HepG2 (cell line): ENCODE results near the gene FAR1.

ENCODE experiments used
- BHLHE40 ChIP-seq: IDR thresholded peaks from 2 replicates; pipeline ENCODE4 v1.6.1; 2011; ENCODE audit warnings: low read length, improper control_type of control experiment
- DR1 ChIP-seq: sonication (generic); formaldehyde crosslinking; IDR thresholded peaks from 2 replicates; pipeline ENCODE4 v1.8.0; 2021; ENCODE audit warnings: mild to moderate bottlenecking, missing genetic modification reagents, inconsistent platforms
- EP300 ChIP-seq, 3 experiments: sonication (generic) in 1 of 3; formaldehyde crosslinking in 1 of 3; IDR thresholded peaks; 2 replicates each; pipeline versions ENCODE4 v1.5.1 to v1.6.1; 2011 to 2020; ENCODE audit warnings: low read depth in 2 of 3, low read length in 2 of 3, borderline replicate concordance in 1 of 3, improper control_type of control experiment in 1 of 3, mild to moderate bottlenecking in 1 of 3, missing genetic modification reagents in 1 of 3, moderate library complexity in 1 of 3
- NFIB ChIP-seq: sonication (generic); formaldehyde crosslinking; IDR thresholded peaks from 2 replicates; pipeline ENCODE4 v1.9.0; 2021; ENCODE audit warnings: missing genetic modification reagents, mild to moderate bottlenecking, borderline replicate concordance
- ZFX ChIP-seq: sonication (generic); formaldehyde crosslinking; IDR thresholded peaks from 2 replicates; pipeline ENCODE4 v1.4.0; 2020; ENCODE audit warnings: mild to moderate bottlenecking, low read depth, missing genetic modification reagents, moderate library complexity
- ZNF543 ChIP-seq: sonication (generic); formaldehyde crosslinking; IDR thresholded peaks from 2 replicates; pipeline ENCODE4 v1.4.0; 2020; ENCODE audit warnings: mild to moderate bottlenecking, missing genetic modification reagents
- ZNF552 ChIP-seq: sonication (generic); formaldehyde crosslinking; IDR thresholded peaks from 2 replicates; pipeline ENCODE4 v1.9.0; 2022; ENCODE audit warnings: missing genetic modification reagents, mild to moderate bottlenecking, borderline replicate concordance
- ZNF563 ChIP-seq: sonication (generic); formaldehyde crosslinking; IDR thresholded peaks from 2 replicates; pipeline ENCODE4 v1.8.0; 2022; ENCODE audit warnings: mild to moderate bottlenecking, moderate library complexity, missing genetic modification reagents
- ZNF75D ChIP-seq: sonication (generic); formaldehyde crosslinking; IDR thresholded peaks from 2 replicates; pipeline ENCODE4 v1.8.1; 2023; ENCODE audit warnings: missing genetic modification reagents, mild to moderate bottlenecking, borderline replicate concordance
- ZNF768 ChIP-seq: sonication (generic); formaldehyde crosslinking; IDR thresholded peaks from 2 replicates; pipeline ENCODE4 v1.4.0; 2020; ENCODE audit warnings: missing genetic modification reagents
- ZNF792 ChIP-seq: IDR thresholded peaks from 2 replicates; pipeline ENCODE4 v1.6.1; 2016
- ZSCAN12 ChIP-seq: sonication (generic); formaldehyde crosslinking; IDR thresholded peaks from 2 replicates; pipeline ENCODE4 v1.9.0; 2021; ENCODE audit warnings: mild to moderate bottlenecking, missing genetic modification reagents
- TF ChIP-seq, protein P1 (sequence below): sonication (generic); formaldehyde crosslinking; IDR thresholded peaks from 2 replicates; pipeline ENCODE4 v1.5.0; 2020; ENCODE audit warnings: mild to moderate bottlenecking, missing genetic modification reagents, moderate library complexity

DNA sequence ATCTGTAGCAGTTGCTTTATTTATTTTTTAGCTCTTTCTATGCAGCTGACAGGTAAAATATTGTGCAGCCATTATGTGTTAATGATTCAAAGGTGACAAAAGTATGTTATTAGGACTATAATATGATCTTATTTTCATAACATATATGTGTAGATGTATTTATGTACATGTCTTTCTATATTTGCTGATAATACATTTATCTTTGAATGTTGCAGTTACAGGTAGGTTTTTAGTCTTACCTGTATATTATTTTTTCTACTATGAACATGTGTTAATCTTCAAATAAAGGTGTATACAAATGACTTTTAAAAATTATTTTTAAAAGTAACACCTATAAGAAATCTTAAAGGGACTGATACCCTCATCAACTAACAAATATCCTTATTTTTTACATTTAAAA is 33.6 kb downstream of the FAR1 start:
- TF ChIP-seq ZFX (CRISPR knock-in tag) (no peak), ZNF552 (CRISPR knock-in tag) (no peak), ZNF768 (CRISPR knock-in tag) (no peak), NFIB (CRISPR knock-in tag) (no peak), DR1 (CRISPR knock-in tag) (no peak), EP300 (IDR thresholded peaks at IDR 0.05; ENCODE audit: low read depth in 2 of 2, low read length in 2 of 2) (no peak), EP300 (CRISPR knock-in tag; IDR thresholded peaks at IDR 0.05; ENCODE audit: borderline replicate concordance) (no peak), ZSCAN12 (CRISPR knock-in tag) (no peak), BHLHE40 (no peak), ZNF792 (CRISPR knock-in tag) (no peak), ZNF75D (CRISPR knock-in tag) (no peak), ZNF563 (CRISPR knock-in tag) (no peak), ZNF543 (CRISPR knock-in tag) (no peak)
- TF ChIP-seq, protein P1, sequence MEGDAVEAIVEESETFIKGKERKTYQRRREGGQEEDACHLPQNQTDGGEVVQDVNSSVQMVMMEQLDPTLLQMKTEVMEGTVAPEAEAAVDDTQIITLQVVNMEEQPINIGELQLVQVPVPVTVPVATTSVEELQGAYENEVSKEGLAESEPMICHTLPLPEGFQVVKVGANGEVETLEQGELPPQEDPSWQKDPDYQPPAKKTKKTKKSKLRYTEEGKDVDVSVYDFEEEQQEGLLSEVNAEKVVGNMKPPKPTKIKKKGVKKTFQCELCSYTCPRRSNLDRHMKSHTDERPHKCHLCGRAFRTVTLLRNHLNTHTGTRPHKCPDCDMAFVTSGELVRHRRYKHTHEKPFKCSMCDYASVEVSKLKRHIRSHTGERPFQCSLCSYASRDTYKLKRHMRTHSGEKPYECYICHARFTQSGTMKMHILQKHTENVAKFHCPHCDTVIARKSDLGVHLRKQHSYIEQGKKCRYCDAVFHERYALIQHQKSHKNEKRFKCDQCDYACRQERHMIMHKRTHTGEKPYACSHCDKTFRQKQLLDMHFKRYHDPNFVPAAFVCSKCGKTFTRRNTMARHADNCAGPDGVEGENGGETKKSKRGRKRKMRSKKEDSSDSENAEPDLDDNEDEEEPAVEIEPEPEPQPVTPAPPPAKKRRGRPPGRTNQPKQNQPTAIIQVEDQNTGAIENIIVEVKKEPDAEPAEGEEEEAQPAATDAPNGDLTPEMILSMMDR, result no peak
